Adrenal gland (tissue), 12 donors: Measurements from ENCODE around the gene CNDP1. TPM values are rescaled to one million over a fixed set of nuclear protein-coding genes. Genes with fewer than 3 reads are reported as not detected.

Experiments
- DNase-seq, 7 donors: peaks; one replicate each; pipeline ENCODE4 v3.0.0-alpha.2; 2019 to 2020
- H3K27ac ChIP-seq, 5 donors: fragments of 200-600 bp; sonication (generic) in 4 of 5; 1 replicate in 3 of 5; 2 replicates in 2 of 5; pipeline versions ENCODE4 v1.5.1 to v1.8.0; 2016 to 2020; ENCODE audit warnings: mild to moderate bottlenecking in 1 of 5
- H3K27me3 ChIP-seq: fragments of 200-600 bp; 2 replicates; pipeline ENCODE4 v1.8.0; 2021
- H3K36me3 ChIP-seq, 2 donors: fragments of 200-600 bp; replicated peaks in 1 of 2; 1 replicate in 1 of 2; 2 replicates in 1 of 2; pipeline versions ENCODE4 v1.5.1 to v1.8.0; 2018 to 2022
- H3K4me1 ChIP-seq, 2 donors: fragments of 200-600 bp; replicated peaks in 1 of 2; 1 replicate in 1 of 2; 2 replicates in 1 of 2; pipeline versions ENCODE4 v1.5.1 to v1.8.0; 2018 to 2021
- H3K4me3 ChIP-seq, 4 donors: fragments of 200-600 bp; sonication (generic) in 3 of 4; one replicate each; pipeline ENCODE4 v1.5.1; 2016 to 2018
- H3K9me3 ChIP-seq, 3 donors: fragments of 200-600 bp; sonication (generic) in 1 of 3; replicated peaks in 1 of 3; 1 replicate in 2 of 3; 2 replicates in 1 of 3; pipeline versions ENCODE4 v1.5.1 to v1.8.0; 2016 to 2021
- POLR2A ChIP-seq, 2 donors: fragments of 450-650 bp; IDR thresholded peaks; one replicate each; pipeline ENCODE4 v1.6.1; 2017; ENCODE audit warnings: antibody characterized with exemption in 2 of 2, mild to moderate bottlenecking in 2 of 2, moderate library complexity in 1 of 2
- WGBS, 4 donors: extraction: QIAGEN DNeasy Blood & Tissue Kit in 2 of 4; methylation state at CpG; one replicate each; pipeline versions ENCODE4 v1.1.5 to v1.1.7; 2013 to 2017; 5-methylcytosine and 5-hydroxymethylcytosine counted together
- intact Hi-C, 2 donors: fragments of 100-400 bp; cut with DNase I; formaldehyde crosslinking; loops; one replicate each; pipeline versions ENCODE4 v1.14.1 to v1.15.0; 2022 to 2023
- polyA plus RNA-seq, 3 donors: library from polyadenylated mRNA; stranded (reverse); fragments of 200-250 nt in 2 of 3; fragments of 350-450 nt in 1 of 3; fragmentation: Illumina TruSeq in 1 of 3; extraction: RNeasy Lipid Tissue Mini Kit (QIAGEN cat#74804) in 1 of 3; gene quantifications; one replicate each; pipeline ENCODE4 v1.2.3, GENCODE V29; 2013 to 2014
- total RNA-seq, 9 donors: library from RNA; depleted of rRNA in 4 of 9; stranded (reverse); fragments of >200 nt in 4 of 9; fragments of 120-200 nt in 1 of 9; fragmentation: NEBNext Ultra II Directional in 1 of 9; extraction: Animal tissue kit (Norgen Biotek cat#: 25700) in 1 of 9; gene quantifications; one replicate each; pipeline versions ENCODE4 v1.1.0 to v1.2.4, GENCODE V29; 2013 to 2023
- TF ChIP-seq, protein P1 (sequence below), 6 experiments: fragments of 450-650 bp in 4 of 6; fragments of 200-600 bp in 2 of 6; sonication (generic) in 1 of 6; IDR thresholded peaks; 1 replicate in 5 of 6; 2 replicates in 1 of 6; pipeline versions ENCODE4 v1.5.1 to v1.8.0; 2016 to 2021; ENCODE audit warnings: antibody characterized with exemption in 6 of 6, mild to moderate bottlenecking in 2 of 6, moderate library complexity in 1 of 6
- donor health status: healthy with polysubstance abuse.
- donor health status: Bipolar disorder and iron deficiency.
- donor health status: DM: yes; HTN: yes; CAD: no.
- donor health status: DM: no; HTN: no; CAD: no.
- donor health status: DM: no; HTN: no; CAD: no.
- donor health status: DM: yes; HTN: yes; CAD: no.

CNDP1 gene
- total and polyA plus RNA-seq, 12 donors = 0.16 to 0.27 TPM; not detected in 10

DNA sequence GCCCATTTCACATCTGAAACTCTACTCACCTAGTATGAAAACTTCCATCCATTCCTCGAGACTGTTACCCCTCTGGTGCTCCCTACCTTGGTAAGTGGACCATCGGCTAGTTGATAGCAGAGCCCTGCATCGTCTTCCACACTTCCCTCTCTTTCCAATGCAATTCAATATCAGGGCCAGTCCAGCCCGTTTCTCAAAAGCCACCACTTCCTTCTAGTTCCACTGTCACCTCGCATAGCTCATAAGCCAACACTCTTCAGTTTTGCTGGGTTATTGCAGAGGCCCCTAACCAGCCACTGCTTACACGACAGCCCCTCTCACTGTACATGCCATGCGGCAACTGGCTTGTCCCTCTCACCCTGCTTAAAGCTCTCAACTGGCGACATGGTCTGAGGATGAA is 53.1 kb downstream of the CNDP1 start:
- H3K36me3 ChIP-seq = no peaks in the 10 kb centered on the region
- TF ChIP-seq, protein P1, sequence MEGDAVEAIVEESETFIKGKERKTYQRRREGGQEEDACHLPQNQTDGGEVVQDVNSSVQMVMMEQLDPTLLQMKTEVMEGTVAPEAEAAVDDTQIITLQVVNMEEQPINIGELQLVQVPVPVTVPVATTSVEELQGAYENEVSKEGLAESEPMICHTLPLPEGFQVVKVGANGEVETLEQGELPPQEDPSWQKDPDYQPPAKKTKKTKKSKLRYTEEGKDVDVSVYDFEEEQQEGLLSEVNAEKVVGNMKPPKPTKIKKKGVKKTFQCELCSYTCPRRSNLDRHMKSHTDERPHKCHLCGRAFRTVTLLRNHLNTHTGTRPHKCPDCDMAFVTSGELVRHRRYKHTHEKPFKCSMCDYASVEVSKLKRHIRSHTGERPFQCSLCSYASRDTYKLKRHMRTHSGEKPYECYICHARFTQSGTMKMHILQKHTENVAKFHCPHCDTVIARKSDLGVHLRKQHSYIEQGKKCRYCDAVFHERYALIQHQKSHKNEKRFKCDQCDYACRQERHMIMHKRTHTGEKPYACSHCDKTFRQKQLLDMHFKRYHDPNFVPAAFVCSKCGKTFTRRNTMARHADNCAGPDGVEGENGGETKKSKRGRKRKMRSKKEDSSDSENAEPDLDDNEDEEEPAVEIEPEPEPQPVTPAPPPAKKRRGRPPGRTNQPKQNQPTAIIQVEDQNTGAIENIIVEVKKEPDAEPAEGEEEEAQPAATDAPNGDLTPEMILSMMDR (IDR thresholded peaks at IDR 0.05) = no peak
- TF ChIP-seq POLR2A (IDR thresholded peaks at IDR 0.05) = no peak
- H3K4me1 ChIP-seq = no peaks in the 10 kb centered on the region
- H3K27me3 ChIP-seq = peaks cover 8% of the 10 kb centered on the region
- intact Hi-C loops = no loop called here
- no peaks in the 10 kb centered on the region for H3K9me3 ChIP-seq
- H3K27ac ChIP-seq = no peak overlapping the region
- H3K4me3 ChIP-seq = no peak overlapping the region
- DNase-seq = peak in 1 of 7 donors; percentile 35
- 70 to 78% (median 74%) methylated on average over 8 of the region's 8 CpGs for WGBS, 4 donors

DNA sequence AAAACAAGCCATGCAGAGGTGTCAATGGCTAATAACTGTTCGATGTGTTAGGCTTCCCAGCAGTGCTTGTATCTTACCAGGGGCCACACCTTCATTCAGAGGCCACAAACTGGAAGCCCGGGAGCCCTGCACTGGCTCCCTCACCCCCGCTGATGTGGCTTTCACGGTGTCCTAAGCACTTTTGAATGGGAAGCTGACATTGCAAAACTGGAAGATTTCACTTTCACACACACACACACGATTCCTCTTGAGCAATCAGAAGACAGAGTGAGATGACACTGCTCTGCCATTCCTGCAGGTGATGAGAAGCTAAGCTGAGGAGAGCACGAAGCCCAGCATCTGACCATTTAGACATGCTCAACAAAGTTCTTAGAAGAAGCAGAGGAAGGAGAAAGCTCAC is 54.7 kb downstream of the CNDP1 start:
- H3K27ac ChIP-seq = no peak overlapping the region
- intact Hi-C loops = no loop called here
- no peaks in the 10 kb centered on the region for H3K4me1 ChIP-seq
- no peak overlapping the region for H3K4me3 ChIP-seq
- H3K9me3 ChIP-seq = no peaks in the 10 kb centered on the region
- H3K27me3 ChIP-seq = peaks cover 8% of the 10 kb centered on the region
- no peaks in the 10 kb centered on the region for H3K36me3 ChIP-seq
- DNase-seq = peak in 2 of 7 donors; percentile 13 to 49
- WGBS, 4 donors = 51 to 71% (median 58%) methylated on average over 6 of the region's 6 CpGs
- TF ChIP-seq POLR2A (IDR thresholded peaks at IDR 0.05) = no peak

DNA sequence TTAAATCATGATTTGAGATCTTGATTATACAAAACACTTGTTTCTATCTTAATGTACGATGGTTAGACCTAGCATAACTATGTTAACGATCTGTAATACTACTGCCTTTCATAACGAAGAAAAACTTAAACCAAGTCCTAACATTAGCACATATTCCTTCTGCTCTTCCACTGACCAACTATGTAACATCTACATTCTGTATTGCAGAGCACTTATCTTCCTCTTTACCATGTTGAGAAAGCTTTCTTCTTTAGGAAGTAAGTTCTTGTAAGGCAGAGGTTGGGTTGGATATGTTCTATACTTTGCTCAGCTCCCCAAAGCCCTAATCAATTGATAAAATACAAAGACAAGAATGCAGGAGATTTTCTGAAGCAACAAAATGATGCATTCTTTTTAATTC is 55.5 kb downstream of the CNDP1 start:
- Histone ChIP-seq H3K4me3 (no peak overlapping the region), H3K4me1 (no peaks in the 10 kb centered on the region), H3K36me3 (no peaks in the 10 kb centered on the region), H3K27me3 (peaks cover 5% of the 10 kb centered on the region), H3K9me3 (no peaks in the 10 kb centered on the region), H3K27ac (no peak overlapping the region)
- intact Hi-C loops = loop anchor here in 1 of 2 donors (10.0 kb wide), 1 partner anchor 95 kb away; the partner anchor contains the start of gene CNDP2
- no peak for DNase-seq
- TF ChIP-seq, protein P1 (IDR thresholded peaks at IDR 0.05) = no peak
- no peak for TF ChIP-seq POLR2A (IDR thresholded peaks at IDR 0.05)
- 70 to 86% (median 80%) methylated on average over 3 of the region's 3 CpGs for WGBS, 4 donors

- H3K9me3 ChIP-seq = no peaks in the 10 kb centered on the region
- intact Hi-C loops = loop anchor here in 1 of 2 donors (10.0 kb wide), 1 partner anchor 96 kb away; the partner anchor contains the start of gene CNDP2
- WGBS, 4 donors = 60 to 72% (median 65%) methylated on average over 1 of the region's 1 CpG
- no peak overlapping the region for H3K27ac ChIP-seq
- H3K36me3 ChIP-seq = no peaks in the 10 kb centered on the region
- peaks cover 0 to 7% of the 10 kb centered on the region in 2 donors for H3K4me1 ChIP-seq
- H3K27me3 ChIP-seq = peaks cover 3% of the 10 kb centered on the region
- H3K4me3 ChIP-seq = no peak overlapping the region
- no peak for DNase-seq
- TF ChIP-seq POLR2A (IDR thresholded peaks at IDR 0.05) = no peak
- TF ChIP-seq, protein P1 (IDR thresholded peaks at IDR 0.05) = no peak
Measured at GRCh38 chr18:74590671-74591070, 56.4 kb downstream of the CNDP1 start.

GRCh38 chr18:74595431-74595830 is 61.1 kb downstream of the CNDP1 start:
- DNase-seq = no peak
- Histone ChIP-seq H3K27me3 (no peaks in the 10 kb centered on the region), H3K36me3 (no peaks in the 10 kb centered on the region), H3K27ac (no peak overlapping the region), H3K4me3 (no peak overlapping the region), H3K9me3 (no peaks in the 10 kb centered on the region), H3K4me1 (peaks cover 16 to 30% of the 10 kb centered on the region in 2 donors)
- TF ChIP-seq POLR2A (IDR thresholded peaks at IDR 0.05) = no peak
- TF ChIP-seq, protein P1 (IDR thresholded peaks at IDR 0.05) = no peak
- intact Hi-C loops = loop anchor here in 1 of 2 donors (10.0 kb wide), 1 partner anchor 101 kb away; the partner anchor contains the start of gene CNDP2
